GM19463 (cell line): ENCODE results near the gene DMC1.
"Not testable (repeated sequence)": the region's sequence is repeated elsewhere in the genome, so short reads cannot be mapped to it uniquely, and the experiment has no call there.

Source experiments
- ATAC-seq: cut with Tn5 transposase; IDR thresholded peaks from one replicate; pipeline ENCODE4 v1.9.1; 2021; ENCODE audit warnings: mild to moderate bottlenecking, moderate library complexity; ENCODE audit not compliant: unreplicated experiment

DMC1 gene

DNA sequence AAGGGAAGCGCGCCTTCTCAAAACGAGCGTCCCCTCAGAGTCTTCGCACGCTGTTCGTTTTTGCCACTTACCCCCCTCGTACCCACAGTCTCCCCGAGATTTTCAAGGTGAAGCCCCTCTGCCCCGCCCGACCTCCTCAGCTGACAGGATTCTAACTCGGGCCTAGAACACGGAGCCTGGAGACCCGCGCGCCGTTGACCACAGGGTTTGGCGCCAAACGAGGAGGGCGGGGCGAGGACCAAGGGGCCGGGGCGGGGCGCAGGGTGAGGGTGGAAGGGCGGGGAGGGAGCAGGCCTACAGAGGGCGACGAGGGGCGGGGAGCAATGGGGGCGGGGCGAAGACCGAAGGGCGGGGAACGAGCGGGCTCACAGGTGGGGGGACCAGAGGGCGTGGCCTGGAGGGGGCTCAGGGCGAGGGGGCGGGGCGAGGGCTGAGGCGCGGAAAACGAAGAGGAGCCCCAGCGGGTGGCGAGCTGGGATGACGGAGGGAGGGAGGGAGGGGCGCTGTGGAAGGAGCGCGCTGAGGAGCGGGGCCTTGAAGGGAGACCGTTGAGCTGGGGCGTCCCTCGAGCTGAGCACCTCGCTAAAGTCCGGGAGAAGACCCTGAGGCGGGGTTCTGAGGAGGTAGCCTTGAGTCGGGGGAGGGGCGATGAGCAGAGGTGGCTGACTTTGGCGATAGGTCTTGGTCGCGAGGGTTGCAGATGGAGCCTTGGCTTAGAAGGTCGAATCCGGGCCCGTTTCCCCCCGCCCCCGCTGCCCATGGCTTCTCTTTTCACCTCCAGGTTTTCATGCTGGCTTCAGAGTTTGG, at the start of gene DMC1:
DMC1 (minus strand) TSS at position 212 of the 807 bp plus-strand sequence. CDS start 1,927 bp downstream, outside the sequence.
- ATAC-seq: peak; percentile 73

DNA sequence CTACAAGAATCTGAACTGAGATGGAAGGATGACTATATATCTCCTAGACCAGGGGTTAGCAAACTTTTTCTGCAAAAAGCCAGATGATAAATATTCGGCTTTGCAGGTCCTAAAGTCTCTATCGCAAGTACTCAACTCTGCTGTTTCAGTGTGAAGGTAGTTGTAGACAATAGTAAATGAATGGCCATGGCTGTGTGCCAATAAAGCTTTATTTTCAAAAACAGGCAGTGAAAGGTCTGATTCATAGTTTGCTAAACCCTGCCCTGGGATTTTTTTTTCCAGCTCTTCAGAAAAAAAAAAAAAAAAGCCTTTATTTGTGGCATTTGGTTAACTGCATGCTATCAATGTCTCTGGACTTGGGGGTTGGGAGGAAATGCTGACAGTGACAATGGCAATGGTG, 48.7 kb upstream of the DMC1 start:
- no peak for ATAC-seq

GRCh38 chr22:38618258-38618657, 48.3 kb upstream of the DMC1 start:
- ATAC-seq: no peak

- not testable (repeated sequence) for ATAC-seq
Observed at GRCh38 chr22:38615064-38615405, 45.1 kb upstream of the DMC1 start.

DNA sequence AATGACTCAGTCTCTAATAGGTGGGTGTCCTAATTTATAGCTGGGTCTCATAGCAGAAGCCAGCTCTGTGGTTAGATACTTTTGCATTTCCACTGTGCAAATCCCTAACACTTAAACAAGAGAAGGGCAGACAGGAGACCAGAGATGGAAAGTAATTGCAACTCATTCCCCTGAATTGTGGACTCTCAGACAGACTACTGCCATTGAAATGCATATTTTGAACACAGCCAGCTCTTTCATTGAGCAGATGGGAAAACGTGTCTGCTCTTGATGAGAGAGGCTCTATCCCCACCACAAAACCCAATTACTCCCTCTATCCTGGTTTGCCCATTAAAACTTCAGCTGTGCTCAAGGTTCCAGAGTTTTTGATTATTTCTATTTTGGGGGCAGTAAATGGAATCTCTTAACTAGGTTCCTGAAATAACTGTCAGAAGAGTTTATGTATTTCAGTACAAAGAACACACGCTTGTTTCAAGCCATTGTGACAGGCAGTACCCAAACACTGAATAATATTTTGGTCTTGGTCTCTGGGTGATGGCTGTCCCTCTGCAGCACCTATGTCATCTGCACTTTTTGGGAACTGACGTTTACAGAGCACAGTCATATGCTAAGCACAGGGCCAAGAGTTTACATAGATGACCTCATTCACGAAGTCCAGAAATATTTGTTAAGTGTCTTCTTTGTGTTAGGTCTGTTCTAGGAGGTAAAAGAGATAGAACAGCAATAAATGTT, 44.5 kb upstream of the DMC1 start:
- ATAC-seq: no peak

DNA sequence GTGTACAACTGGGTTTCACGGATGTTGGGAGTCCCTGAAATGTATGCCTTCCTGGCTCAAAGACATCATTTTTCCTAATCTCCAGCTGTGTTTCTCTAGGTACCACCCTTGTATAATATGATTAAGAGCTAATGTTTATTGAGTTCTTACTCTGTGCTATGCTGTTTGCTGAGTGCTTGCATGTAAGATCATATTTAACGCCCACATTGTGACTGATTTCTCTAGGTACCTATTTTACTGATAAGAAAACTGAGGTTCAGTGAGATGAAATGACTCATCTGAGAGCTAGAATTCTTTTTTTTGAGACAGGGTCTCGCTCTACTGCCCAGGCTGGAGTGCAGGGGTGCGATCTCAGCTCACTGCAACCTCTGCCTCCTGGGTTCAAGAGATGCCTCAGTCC, 43.6 kb upstream of the DMC1 start:
- ATAC-seq: no peak

DNA sequence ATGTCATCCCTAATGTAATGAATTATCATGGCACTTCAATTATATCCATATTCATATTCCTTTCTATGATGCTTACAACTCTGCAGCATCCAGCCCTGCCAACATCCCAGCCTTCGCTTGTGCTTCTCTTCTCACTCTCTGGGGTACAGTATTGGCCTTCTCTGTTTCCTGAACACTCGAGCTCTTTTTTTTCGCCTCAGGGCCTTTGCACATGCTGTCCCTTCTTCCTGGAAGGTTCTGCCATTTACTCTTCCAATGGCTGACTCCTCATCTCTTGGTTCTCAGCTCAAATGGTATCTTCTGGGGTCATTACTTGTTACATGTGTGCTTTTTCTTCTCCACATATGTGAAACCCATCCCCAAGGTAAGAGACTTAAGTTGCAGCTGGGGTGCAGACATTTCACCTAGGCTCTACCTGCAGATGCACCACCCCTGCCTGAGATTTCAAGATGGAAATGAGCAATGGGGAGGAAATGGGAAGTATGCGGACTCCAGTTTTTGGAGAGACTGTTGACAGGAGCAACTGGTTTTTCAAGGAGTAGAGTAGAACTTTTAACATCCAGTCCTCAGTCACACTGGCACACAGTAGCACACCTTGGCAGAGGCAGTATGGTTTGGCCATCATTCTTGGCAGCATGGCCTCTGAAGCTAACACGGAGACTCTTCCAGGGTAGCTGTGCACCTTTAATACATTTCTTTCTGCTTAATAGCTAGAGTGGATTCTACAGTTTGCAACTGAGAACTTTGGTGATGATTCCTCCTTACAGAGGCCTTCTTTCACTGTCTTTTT, 42.4 kb upstream of the DMC1 start:
- ATAC-seq: no peak

DNA sequence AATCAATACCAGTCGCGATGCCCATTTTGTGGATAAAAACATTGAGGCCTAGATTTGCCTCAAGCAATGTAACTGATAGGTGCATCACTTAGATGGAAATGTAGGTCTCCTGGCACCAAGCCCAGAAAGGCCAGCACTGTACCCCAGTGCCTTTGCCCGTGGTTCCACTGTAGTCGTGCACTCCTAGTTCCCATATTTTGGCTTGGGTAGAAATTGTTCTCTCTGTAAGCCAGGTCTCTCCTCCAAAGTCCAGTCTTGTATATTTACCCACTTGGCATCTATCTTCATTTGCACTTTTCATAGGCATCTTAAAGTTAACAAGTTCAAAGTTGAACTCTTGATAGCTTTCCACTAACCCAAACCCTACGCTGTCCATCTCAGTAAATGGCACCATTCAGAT, 41.6 kb upstream of the DMC1 start:
- ATAC-seq: no peak

GRCh38 chr22:38610234-38610633, 40.3 kb upstream of the DMC1 start:
- no peak for ATAC-seq

DNA sequence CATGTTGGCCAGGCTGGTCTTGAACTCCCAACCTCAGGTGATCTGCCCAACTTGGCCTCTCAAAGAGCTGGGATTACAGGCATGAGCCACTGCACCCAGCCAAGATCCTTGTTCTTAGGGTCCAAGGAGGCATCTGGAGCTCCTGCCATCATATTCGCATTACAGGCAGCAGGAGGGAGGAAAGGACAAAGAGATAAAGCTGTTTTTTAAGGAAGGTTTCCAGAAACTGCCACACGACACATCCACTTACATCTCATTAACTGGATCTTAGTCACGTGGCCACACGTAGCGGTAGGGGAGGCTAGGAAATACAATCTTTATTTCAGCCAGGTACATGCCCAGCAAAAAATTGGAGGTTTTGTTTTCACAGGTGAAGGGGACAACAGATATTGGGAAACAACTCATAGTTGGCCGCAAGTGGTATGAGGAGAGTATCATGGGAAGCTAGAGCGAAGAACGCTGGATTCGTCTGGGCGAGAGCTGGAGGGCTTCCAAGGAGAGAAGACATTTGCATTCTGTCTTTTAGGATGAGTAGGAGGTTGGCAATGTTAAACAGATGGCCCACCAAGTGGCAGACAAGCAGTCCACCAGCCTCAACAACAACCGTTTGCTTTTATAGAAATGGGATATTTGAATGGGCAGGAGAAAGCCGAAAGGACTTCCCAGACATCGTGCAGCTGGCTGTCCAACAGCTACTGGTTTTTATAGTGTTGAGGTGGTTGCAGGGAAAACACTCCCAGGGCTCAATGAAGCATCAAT, 39.2 kb upstream of the DMC1 start:
- ATAC-seq: no peak

DNA sequence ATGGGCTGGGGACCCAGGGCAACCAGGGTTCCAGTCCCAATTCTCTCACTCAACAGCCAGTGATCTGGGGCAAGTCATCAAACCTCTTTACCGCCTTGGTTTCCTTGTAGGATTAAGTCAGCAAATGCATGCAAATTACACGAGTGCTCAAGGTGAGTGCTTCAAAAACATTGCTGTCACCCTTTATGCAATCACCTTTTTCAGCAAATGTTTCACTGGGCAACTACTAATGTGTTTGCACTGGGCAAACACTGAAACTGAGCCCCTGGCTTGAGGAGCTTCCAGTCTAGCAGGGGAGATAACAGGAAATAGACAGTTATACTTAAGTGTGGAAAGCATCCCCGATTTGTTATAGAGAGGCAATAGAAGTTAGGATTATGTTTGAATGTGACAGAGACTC, 37.7 kb upstream of the DMC1 start:
- ATAC-seq: no peak

- ATAC-seq: no peak
Observed at GRCh38 chr22:38602166-38602565, 32.2 kb upstream of the DMC1 start.

DNA sequence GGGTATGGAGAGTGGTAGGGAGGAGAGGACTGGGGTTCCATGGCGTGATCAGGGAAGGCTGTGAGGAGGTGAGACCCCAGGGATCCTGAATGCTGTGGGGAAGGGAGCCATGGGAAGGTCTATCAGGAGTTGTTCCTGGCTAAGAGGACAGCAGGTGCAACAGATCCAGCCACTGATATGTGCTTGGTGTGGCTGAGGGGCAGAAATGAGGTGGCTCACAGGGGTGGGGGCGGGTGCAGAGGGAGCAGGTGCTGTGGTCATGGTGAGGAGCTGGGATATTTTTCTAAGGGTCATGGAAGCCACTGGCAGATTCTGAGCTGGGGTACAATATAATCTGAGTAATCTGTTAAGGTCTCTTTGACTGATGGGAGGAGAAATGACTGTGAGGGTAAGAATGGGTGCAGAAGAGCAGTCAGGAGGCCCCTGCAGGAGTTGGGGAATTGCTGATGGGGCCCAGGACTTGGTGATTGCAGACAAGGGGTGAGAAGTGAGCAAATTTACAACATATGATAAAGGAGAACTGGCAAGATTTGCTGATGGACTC, 31.3 kb upstream of the DMC1 start:
- ATAC-seq: no peak

DNA sequence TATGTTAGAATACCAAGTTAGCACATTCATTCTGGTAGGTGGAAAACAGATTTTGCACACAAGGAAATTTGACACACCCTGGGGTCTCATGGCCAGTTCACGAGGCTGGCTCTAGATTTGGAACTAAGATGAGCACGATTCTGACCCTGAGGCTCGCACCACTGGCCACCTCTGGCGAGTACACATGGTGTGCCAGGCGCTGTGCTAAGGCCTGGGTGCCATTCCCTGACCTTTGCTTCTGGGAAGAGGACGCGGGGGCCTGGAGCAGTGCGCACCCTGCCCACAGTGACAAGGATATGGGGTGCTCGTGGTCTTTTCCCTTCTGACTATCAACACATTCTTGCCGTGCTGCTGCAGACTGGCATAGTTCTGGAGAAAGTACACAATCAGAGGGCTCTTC, 29.5 kb upstream of the DMC1 start:
- no peak for ATAC-seq

GRCh38 chr22:38582923-38583322, 12.9 kb upstream of the DMC1 start:
- ATAC-seq: not testable (repeated sequence)

DNA sequence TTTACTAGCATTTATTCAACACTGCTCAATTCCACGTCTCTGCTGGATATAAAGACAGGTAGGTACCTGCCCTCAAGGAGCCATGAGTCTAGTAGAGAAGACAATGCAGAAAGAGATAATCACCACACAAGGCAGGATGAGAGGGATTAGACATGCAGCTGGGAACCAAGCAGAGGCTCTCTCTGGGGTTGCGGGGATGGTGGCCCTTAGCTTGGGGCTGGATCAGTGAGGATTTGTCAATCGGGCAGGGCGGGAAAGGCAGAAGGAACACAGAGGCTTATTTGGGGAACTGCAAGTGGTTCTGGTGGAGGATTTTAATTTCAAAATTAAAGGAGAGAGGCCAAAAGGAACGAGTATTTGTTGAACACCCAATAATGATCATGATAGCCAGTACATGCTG, 8.5 kb upstream of the DMC1 start:
- no peak for ATAC-seq

- ATAC-seq: no peak
Observed at GRCh38 chr22:38572065-38572464, 2.1 kb upstream of the DMC1 start.

DNA sequence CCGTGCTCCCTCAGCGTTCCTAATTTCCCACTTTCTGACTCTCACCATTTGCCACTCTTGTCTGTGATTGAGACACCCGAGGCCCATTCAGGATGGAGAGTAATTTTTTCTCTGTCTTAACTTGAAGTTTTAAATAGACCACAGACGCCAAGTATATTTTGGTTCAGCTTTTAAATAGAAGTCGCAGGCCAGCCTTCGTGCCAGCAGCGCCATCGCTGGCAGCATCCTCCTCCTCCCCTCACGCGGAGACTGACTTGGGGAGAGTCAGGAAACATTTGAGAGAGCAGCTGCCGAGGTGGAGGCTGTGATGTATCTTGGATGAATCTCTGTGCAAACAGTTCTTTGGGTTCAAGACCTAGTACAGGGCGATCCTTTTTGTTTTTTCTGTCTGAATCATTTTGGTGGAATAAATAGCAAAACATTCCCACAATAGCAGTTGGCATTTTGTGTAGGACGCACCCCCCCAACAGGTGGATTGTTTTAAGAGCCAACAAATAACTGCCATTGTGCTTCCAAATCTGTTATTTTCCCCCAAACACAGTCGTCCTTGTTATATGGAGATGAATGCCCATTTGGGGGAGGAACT, 889 bp upstream of the DMC1 start:
- no peak for ATAC-seq

- ATAC-seq: peak; percentile 2
Observed at GRCh38 chr22:38569181-38569971, 607 bp downstream of the DMC1 start.
